Body of pancreas (tissue), 4 donors: Measurements from ENCODE around the gene TSHZ2.

Experiments used
- CTCF ChIP-seq, 7 experiments: fragments of 450-650 bp in 4 of 7; fragments of 200-600 bp in 3 of 7; sonication (generic) in 3 of 7; IDR thresholded peaks; one replicate each; pipeline ENCODE4 v1.5.1; 2016 to 2019; ENCODE audit warnings: antibody characterized with exemption in 7 of 7
- POLR2A ChIP-seq, 3 donors: fragments of 450-650 bp; IDR thresholded peaks; one replicate each; pipeline ENCODE4 v1.6.1; 2016; ENCODE audit warnings: antibody characterized with exemption in 3 of 3, mild to moderate bottlenecking in 2 of 3

GRCh38 chr20:53231061-53231460 lies 258.9 kb downstream of the TSHZ2 start:
- no peak for TF ChIP-seq CTCF (IDR thresholded peaks at IDR 0.05)
- no peak for TF ChIP-seq POLR2A (IDR thresholded peaks at IDR 0.05)
